ENCODE data around the gene COBLL1.

The COBLL1 gene

DNA sequence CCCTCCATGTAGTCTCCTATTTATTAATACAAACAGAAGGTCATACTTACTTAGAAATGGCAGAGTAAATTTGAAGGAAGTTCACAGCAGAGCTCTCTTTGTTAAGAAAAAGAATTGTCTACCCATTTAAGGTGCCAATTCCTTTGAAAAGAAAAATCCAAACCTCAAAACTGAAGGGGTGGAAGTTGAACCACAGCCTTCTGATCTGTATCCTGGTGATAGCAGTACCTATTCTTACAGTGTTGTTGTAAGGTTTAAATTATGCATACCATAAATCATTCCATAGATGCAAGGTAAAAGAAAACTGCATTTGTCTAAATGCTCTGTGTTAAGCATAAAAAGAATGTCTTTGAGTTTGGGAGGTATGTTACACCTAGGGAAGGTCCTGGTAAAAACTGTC, 47.6 kb downstream of the COBLL1 start:
- no peak for DNase-seq (ENCODE audit: low read depth, low spot score)
- no peak overlapping the region for H3K4me3 ChIP-seq (ENCODE audit: low read depth, low read length)
- TF ChIP-seq, protein P1, sequence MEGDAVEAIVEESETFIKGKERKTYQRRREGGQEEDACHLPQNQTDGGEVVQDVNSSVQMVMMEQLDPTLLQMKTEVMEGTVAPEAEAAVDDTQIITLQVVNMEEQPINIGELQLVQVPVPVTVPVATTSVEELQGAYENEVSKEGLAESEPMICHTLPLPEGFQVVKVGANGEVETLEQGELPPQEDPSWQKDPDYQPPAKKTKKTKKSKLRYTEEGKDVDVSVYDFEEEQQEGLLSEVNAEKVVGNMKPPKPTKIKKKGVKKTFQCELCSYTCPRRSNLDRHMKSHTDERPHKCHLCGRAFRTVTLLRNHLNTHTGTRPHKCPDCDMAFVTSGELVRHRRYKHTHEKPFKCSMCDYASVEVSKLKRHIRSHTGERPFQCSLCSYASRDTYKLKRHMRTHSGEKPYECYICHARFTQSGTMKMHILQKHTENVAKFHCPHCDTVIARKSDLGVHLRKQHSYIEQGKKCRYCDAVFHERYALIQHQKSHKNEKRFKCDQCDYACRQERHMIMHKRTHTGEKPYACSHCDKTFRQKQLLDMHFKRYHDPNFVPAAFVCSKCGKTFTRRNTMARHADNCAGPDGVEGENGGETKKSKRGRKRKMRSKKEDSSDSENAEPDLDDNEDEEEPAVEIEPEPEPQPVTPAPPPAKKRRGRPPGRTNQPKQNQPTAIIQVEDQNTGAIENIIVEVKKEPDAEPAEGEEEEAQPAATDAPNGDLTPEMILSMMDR (IDR thresholded peaks at IDR 0.05; ENCODE audit: low read depth, low read length): no peak
- in situ Hi-C loops (cut with HindIII; ENCODE audit: low sequenced_read_pairs): no loop called here

DNA sequence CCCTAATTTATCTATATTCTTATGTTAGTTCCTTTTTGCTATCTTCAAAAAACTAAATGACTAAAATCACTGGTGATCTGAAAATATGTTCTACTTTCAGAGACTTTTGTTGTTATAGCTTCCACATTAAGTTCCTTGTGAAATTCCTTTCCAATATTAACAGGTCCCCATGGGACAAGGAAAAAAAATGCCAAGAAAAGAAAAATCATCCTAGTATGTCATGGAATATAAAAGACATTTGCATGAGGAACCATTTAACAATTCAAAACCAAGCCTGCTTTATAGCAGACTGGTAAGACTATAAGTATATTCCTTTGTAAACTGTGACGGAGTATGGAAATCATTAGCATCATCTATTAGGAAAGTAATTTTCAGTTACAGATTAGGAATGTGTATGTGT, 48.1 kb downstream of the COBLL1 start:
- in situ Hi-C loops (cut with HindIII; ENCODE audit: low sequenced_read_pairs): no loop called here

DNA sequence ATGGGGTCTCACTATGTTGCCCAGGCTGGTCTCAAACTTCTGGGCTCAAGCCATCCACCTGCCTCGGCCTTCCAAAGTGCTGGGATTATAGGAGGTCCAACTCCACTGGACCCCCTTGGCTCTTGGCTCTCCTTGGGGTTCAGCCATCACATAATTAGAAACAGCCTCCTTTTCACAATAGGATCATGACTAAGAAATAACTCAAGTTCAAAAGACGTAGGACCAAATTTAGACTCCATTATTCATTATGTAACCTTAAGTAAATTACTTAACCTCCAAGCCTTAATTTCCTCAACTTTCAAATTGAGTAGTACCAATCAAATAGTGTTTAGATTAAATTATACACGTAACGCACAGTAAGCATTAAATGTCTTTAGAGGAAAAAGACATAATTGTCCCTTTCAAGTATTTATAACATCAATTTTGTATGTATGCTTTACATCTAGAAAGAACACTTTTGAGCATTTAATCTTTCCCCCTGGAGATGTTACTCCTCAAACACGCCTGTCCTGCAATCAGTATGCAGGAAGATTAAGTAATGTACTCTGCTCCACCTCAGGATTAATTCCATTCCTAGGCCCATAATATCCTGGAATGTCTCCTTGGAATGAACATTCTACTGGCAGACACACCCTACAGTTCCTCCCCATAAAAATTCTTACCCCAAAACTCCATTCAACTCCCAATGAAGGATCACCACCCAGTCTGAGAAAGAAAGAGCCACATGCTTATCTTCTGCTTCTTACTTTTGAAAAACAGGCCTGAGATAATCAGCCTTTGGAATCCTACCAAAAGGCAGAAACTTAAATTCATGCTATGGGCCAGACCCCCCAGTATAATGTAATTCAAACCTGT, 49.1 kb downstream of the COBLL1 start:
- TF ChIP-seq, protein P1 (IDR thresholded peaks at IDR 0.05; ENCODE audit: low read depth, low read length): no peak
- no peak overlapping the region for H3K4me3 ChIP-seq (ENCODE audit: low read depth, low read length)
- DNase-seq (ENCODE audit: low read depth, low spot score): no peak
- in situ Hi-C loops (cut with HindIII; ENCODE audit: low sequenced_read_pairs): no loop called here

More for the DNA sequence above, 48.1 kb downstream of the COBLL1 start:
- H3K4me3 ChIP-seq (ENCODE audit: low read depth, low read length): no peak overlapping the region
- TF ChIP-seq, protein P1 (IDR thresholded peaks at IDR 0.05; ENCODE audit: low read depth, low read length): no peak
- DNase-seq (ENCODE audit: low read depth, low spot score): no peak

DNA sequence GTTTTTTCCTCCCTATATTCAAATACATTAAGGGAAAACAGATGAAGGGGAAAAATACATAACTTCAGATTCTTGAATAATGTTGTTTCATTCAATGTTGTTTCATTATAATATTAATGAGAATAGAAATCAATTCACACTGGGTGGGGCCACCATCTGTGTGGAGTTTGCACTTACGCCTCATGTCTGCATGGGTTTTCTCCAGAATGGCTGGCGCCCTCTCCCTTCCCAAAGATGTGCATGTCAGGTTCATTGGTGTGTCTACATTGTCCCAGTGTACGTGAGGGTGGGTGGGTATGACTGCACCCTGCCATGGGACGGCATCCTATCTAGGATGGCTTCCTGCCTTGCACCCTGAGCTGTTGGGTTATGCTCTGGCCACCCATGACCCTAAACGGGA, 51.7 kb downstream of the COBLL1 start:
- TF ChIP-seq, protein P1 (IDR thresholded peaks at IDR 0.05; ENCODE audit: low read depth, low read length): no peak
- H3K4me3 ChIP-seq (ENCODE audit: low read depth, low read length): no peak overlapping the region
- DNase-seq (ENCODE audit: low read depth, low spot score): no peak
- in situ Hi-C loops (cut with HindIII; ENCODE audit: low sequenced_read_pairs): no loop called here

DNA sequence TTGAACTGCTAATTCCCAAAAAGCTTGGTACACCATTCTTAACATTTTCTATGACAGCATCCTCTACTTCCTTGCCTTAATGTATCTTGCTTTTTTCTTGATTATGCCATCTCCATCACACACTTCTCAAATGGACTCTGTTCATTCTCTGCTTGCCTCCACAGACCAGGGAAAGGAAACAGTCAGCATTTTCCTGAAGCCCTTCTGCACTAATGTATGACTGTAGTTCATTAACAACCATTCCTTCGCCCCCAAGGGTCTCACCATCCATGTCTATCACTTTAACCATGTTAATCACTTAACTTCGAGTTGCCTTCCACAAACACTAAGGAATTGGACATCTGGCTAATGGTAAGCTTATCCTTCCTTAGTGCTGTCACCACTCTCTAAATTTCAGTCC, 54.8 kb downstream of the COBLL1 start:
- no peak overlapping the region for H3K4me3 ChIP-seq (ENCODE audit: low read depth, low read length)
- TF ChIP-seq, protein P1 (IDR thresholded peaks at IDR 0.05; ENCODE audit: low read depth, low read length): no peak
- in situ Hi-C loops (cut with HindIII; ENCODE audit: low sequenced_read_pairs): no loop called here
- no peak for DNase-seq (ENCODE audit: low read depth, low spot score)

DNA sequence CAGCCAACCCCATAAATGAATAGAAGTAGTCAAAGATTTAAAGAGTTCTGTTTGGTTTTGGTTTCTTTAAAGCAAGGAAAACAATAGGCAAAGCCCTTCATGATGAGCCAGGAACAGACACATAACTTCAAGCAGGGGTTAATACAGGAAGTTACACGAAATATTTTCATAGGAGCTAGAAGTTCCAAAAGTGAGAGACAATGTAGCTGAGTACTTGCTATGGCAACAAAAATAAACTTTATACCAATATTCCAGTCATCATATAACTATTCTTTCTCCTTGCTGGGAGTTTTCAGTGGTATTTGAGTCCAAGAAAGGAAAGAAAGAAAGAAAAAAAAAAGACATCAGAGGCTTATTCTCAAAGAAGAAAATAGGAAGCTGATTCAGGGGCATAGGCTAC, 56.2 kb downstream of the COBLL1 start:
- TF ChIP-seq, protein P1 (IDR thresholded peaks at IDR 0.05; ENCODE audit: low read depth, low read length): no peak
- in situ Hi-C loops (cut with HindIII; ENCODE audit: low sequenced_read_pairs): no loop called here
- no peak overlapping the region for H3K4me3 ChIP-seq (ENCODE audit: low read depth, low read length)
- peak; percentile 80 for DNase-seq (ENCODE audit: low read depth, low spot score)
